Stimulated activated CD4-positive, alpha-beta T cell treated with anti-CD3 and anti-CD28 coated beads, TNF-alpha, amount 100 ng/mL, for 4 hours (primary cell): Measurements from ENCODE around the gene PRRT2.
A peak's percentile ranks its signal among the peaks of the same experiment; 100 is the strongest.

ENCODE experiments used
- DNase-seq, 3 experiments: peaks; one replicate each; pipeline ENCODE4 v3.0.0-alpha.2; 2020; ENCODE audit warnings: low read depth in 3 of 3

Gene PRRT2

GRCh38 chr16:29862383-29862883 lies 50.4 kb downstream of the PRRT2 start:
- DNase-seq = no peak

GRCh38 chr16:29862884-29863668 lies 51.1 kb downstream of the PRRT2 start, which contains the start of gene CDIPT:
Gene CDIPT, minus strand, starts transcription at chr16:29863226. Its CDS starts 369 bp downstream, at chr16:29862857.
- DNase-seq = peak; percentile 71 to 90 (median 87)

GRCh38 chr16:29863669-29863984 lies 51.6 kb downstream of the PRRT2 start:
- no peak for DNase-seq

GRCh38 chr16:29864205-29864604 lies 52.2 kb downstream of the PRRT2 start:
- DNase-seq = no peak
